ENCODE results near the gene TTBK1.

- no peak for TF ChIP-seq CTCF (IDR thresholded peaks at IDR 0.05)
- no peak for TF ChIP-seq POLR2A (IDR thresholded peaks at IDR 0.05)
Observed at GRCh38 chr6:43301081-43301870, 58.0 kb downstream of the TTBK1 start.
